Stimulated activated CD8-positive, alpha-beta memory T cell treated with anti-CD3 and anti-CD28 coated beads, Interleukin-4, amount 100 ng/mL, for 4 hours (primary cell): ENCODE data around the gene IMP3.

ENCODE experiments used
- DNase-seq, 2 donors: peaks; one replicate each; pipeline ENCODE4 v3.0.0-alpha.2; 2020; ENCODE audit warnings: low read depth in 2 of 2, low spot score in 1 of 2

The IMP3 gene

GRCh38 chr15:75622505-75622904 lies 17.5 kb downstream of the IMP3 start:
- no peak for DNase-seq

- no peak for DNase-seq
These were observed 19.1 kb downstream of the IMP3 start for GRCh38 chr15:75620841-75621391.

GRCh38 chr15:75620058-75620820 lies 19.8 kb downstream of the IMP3 start:
- no peak for DNase-seq

- no peak for DNase-seq
These were observed 23.3 kb downstream of the IMP3 start for GRCh38 chr15:75616766-75617165.

GRCh38 chr15:75606711-75607699 lies 33.0 kb downstream of the IMP3 start:
- no peak for DNase-seq

- DNase-seq = no peak
These were observed 34.0 kb downstream of the IMP3 start for GRCh38 chr15:75606026-75606425.

GRCh38 chr15:75599401-75599800 lies 40.6 kb downstream of the IMP3 start:
- no peak for DNase-seq

- DNase-seq = no peak
These were observed 41.7 kb downstream of the IMP3 start for GRCh38 chr15:75598361-75598760.

GRCh38 chr15:75597667-75598341 lies 42.2 kb downstream of the IMP3 start:
- DNase-seq = no peak

GRCh38 chr15:75596703-75597345 lies 43.2 kb downstream of the IMP3 start:
- no peak for DNase-seq

- no peak for DNase-seq
These were observed 45.7 kb downstream of the IMP3 start for GRCh38 chr15:75594276-75594675.

GRCh38 chr15:75591655-75592364 lies 48.2 kb downstream of the IMP3 start:
- DNase-seq = no peak

GRCh38 chr15:75590239-75590638 lies 49.8 kb downstream of the IMP3 start:
- DNase-seq = no peak
